Fibroblast of skin of scalp (primary cell): ENCODE results near the gene ZBTB5.
"Not testable (repeated sequence)": the region's sequence is repeated elsewhere in the genome, so short reads cannot be mapped to it uniquely, and the experiment has no call there.

Source experiments
- DNase-seq: peaks from one replicate; pipeline ENCODE4 v3.0.0-alpha.2; 2013

Gene ZBTB5

DNA sequence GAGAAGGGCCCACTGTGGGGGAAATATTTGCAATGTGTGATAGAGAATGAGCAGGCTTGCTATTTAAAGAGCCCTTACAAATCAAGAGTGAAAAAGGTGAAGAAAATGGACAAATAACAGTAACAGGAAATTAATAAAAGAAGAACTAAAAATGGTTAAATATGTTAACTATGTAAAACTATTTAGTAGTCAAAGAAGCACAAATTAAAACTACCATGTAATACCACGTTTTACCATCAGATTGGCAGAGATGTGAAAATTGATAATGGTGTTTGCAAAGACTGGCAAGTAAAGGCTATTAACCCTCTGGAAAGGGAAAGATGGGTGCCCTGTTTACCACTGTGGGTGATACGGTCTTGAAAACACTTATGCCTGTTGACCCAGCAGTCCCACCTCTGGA, 65.9 kb downstream of the ZBTB5 start:
- DNase-seq: no peak

DNA sequence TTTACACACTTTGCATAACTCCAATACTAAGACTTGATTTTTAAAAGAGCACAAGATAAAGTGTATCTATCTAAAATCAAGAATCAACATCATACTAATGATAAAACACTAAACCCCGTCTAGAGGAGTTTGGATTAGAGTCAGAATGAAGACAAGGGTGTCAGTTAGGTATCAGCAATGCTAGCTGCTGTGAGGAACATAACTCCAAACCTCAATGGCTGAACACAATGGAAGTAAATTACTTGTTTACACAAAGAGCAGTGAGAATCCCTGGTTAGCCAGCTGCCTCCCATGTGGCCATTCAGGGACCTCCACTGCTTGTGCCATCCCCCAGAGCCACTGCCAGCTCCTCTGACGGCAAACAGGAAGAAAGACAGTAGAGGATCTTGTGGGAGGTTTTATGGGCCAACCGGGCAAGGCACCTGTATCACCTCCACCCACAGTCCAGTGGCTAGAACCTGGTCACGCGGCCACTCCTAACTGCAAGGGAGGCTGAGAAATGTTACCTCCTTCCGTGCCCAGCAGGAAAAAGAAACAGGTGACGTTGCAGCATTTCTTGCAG, 66.7 kb downstream of the ZBTB5 start:
- no peak for DNase-seq

DNA sequence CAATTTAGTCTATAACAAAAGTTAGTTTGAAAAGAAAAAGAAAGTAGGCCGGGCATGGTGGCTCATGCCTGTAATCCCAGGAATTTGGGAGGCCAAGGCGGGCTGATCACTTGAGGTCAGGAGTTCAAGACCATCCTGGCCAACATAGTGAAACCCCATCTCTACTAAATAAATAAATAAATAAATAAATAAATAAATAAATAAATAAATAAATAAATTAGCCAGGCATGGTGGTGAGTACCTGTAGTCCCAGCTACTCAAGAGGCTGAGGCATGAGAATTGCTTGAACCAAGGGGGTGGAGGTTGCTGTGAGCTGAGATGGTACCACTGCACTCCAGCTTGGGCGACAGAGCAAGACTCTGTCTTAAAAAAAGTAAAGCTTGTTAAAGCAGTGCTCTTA, 67.3 kb downstream of the ZBTB5 start:
- DNase-seq: not testable (repeated sequence)

DNA sequence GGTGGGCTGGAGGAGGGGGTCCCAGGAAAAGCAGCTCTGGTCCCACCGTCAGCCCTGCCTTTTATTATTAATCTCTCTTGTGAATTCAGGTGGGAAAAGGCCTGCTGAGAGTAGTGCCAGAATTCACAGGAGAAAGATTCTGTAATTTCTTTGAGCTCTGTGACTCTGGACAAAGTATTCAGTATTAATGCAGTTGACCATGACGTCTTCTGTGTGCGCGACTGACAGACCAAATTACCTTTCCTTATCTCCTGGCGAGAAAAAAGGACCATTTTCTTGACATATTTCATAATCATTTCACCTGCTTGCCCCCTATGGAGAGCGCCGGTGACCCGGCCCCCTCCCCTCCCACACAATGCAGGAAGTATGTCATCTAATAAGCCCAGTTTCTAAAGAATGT, 69.6 kb downstream of the ZBTB5 start:
- DNase-seq: no peak

DNA sequence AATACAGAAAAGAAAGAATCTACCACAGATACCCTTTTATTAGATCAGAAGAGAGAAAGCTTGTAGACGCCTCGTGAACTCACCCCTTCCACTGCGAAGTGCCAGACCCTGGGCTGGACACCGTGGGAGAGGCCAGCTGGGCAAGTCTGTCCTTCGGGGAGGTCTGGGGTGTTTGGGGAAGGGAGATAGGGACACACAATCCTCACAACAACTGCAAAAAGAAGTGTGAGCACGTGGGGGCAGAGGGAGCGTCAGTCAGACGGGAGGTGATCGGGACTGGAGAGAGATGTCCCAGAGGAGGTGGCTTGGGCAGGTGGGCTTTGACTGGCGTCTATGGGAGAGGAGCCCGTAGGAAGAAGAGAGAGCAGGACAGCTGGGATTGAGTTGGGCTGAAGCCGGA, 70.0 kb downstream of the ZBTB5 start:
- DNase-seq: no peak

DNA sequence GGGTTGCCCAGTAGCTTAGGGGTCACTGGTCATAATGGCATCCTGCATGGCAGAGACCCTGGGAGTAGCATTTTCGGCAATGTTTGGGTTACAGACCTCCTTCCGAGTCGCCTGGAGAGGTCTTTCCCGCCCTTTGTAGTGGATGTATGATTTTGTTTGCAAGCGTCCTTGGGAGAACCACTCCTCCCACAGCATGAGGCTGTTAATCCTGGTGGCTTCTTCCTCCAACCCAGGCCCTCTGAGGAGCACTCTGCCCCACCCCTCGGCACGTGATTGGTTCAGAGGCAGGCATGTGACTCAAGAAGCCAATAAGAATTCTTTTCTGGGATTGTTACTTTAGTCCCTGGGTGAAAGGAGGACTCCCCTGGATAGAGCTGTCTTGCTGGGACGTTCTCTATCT, 73.0 kb downstream of the ZBTB5 start:
- no peak for DNase-seq

DNA sequence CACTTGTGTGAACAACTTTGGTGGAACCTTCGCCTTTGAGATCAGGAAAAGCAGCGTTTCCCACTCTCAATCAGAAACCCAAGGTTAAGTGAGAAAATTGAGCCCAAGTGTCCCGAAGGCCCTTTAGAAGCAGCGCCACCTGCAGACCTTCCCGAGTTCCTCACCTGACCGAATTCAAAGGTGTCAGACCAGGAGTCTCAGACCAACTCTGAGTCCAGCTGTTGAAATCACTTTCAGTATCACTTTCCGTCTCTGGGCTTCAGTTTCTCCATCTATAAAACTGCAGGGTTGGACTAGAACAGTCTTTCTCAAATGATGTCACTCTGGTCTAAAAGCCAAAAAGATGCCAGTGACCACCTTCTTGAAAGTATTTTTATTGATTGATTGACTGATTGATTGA, 74.5 kb downstream of the ZBTB5 start:
- no peak for DNase-seq
